Stimulated activated CD4-positive, alpha-beta T cell treated with anti-CD3 and anti-CD28 coated beads, Interleukin-4, amount 100 ng/mL, for 48 hours (primary cell): ENCODE data around the gene AKAP8L.
"Not testable (repeated sequence)": the region's sequence is repeated elsewhere in the genome, so short reads cannot be mapped to it uniquely, and the experiment has no call there.

Experiments used
- DNase-seq, 2 donors: peaks; one replicate each; pipeline ENCODE4 v3.0.0-alpha.2; 2020; ENCODE audit warnings: low read depth in 2 of 2

Gene AKAP8L

DNA sequence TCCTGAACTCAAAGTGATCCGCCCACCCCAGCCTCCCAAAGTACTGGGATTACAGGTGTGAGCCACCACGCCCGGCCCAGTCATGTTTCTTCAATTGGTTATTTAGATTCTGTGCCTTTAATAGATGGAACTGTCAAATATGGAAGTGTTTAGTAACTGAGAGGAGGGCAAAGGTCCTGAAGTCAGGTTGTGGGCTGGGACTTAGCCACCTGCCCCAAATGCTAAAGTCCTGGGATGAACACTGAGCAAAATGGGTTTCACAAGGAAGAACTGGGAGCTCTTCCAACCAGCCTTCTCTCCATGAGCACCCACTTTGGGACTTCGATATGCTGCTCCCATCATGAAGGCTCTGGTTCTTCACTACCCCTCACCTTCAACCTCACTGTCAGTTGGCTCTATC, 60.9 kb downstream of the AKAP8L start:
- DNase-seq: no peak

- DNase-seq: no peak
Observed at GRCh38 chr19:15354566-15355296, 64.1 kb downstream of the AKAP8L start.

- DNase-seq: no peak
Observed at GRCh38 chr19:15353908-15354307, 64.9 kb downstream of the AKAP8L start.

DNA sequence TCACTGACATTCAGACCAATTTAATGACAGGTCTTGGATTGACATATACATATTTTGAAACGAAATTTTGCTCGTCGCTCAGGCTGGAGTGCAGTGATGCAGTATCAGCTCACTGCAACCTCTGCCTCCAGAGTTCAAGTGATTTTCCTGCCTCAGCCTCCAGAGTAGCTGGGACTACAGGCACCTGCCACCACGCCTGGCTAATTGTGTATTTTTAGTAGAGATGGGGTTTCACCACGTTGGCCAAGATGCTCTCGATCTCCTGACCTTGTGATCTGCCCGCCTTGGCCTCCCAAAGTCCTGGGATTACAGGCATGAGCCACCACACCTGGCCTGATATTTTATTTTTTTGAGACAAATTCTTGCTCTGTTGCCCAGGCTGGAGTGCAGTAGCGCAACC, 66.3 kb downstream of the AKAP8L start:
- DNase-seq: not testable (repeated sequence)

DNA sequence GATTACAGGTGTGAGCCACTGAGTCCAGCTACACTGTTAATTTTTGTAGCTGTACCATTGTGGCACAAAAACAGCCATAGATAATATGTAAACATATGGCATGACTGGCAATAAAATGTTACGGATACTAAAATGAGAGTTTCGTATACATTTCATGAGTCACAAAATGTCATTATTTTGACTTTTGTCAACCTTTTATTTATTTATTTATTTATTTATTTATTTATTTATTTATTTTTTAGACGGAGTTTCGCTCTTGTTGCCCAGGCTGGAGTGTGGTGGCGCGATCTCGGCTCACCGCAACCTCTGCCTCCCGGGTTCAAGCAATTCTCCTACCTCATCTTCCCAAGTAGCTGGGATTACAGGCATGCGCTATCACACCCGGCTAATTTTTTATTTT, 77.5 kb downstream of the AKAP8L start:
- DNase-seq: not testable (repeated sequence)

DNA sequence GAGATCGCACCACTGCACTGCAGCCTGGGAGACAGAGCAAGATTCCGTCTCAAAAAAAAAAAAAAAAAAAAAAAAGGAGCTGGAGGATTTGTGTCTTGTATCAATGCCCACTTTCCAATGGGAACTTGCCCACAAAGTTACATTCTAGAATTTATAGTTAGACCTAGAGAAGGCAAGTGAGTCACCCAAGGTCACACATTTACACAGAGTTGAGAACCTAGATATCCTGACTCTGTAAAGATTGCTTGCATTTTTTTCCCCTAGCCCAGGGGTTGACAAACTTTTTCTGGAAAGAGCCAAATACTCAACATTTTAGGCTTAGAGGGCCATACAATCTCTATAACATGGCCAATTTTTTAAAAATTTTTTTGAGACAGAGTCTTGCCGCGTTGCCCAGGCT, 78.7 kb downstream of the AKAP8L start:
- DNase-seq: no peak

GRCh38 chr19:15337202-15337601, 81.6 kb downstream of the AKAP8L start:
- DNase-seq: no peak

DNA sequence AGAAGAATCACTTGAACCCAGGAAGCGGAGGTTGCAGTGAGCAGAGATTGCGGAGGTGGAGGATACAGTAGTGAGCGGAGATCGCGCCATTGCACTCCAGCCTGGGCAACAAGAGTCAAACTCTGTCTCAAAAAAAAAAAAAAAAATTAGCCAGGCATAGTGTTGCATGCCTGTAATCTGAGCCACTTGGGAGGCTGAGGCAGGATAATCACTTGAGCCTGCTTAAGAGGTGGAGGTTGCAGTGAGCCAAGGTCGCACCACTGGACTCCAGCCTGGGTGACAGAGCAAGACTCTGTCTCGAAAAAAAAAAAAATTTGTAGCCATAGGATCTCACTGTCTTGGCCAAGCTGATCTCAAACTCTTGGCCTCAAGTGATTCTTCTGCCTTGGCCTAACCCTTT, 82.8 kb downstream of the AKAP8L start:
- DNase-seq: not testable (repeated sequence)

GRCh38 chr19:15332311-15332996, 86.3 kb downstream of the AKAP8L start, which contains the start of gene BRD4:
BRD4 (minus strand) TSS chr19:15332539; CDS start chr19:15273099, 59,440 bp downstream.
- peak; percentile 69 to 72 for DNase-seq

- DNase-seq: peak; percentile 46 to 47
Observed at GRCh38 chr19:15331419-15332310, 87.1 kb downstream of the AKAP8L start.

DNA sequence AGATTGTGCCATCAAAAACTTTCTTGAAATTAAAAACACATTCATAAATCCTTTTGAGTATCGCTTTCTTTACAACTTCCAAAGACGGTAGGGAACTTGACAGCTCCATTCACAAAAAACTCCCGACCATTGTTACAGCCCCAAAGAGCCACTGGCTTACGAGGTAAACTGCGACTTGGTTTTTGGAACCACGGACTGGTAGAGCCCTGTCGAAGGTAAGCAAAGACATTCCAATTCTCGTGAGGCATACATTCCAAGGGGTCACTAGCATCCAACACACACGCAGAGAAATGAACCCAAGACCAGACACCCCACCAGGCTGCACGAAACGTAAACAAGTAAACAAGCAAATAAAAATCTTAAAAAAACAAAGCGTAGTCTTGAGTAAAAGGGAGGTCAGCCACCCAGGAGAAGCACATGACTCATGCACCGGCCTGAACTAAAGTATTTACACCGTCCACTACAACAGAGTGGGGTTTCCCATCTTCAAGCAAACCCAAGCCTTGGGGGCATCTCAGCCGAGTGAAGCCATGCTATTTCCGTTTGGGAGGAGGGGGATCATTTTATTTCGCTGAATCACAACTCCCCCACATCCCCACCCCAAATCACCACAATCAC, 87.9 kb downstream of the AKAP8L start:
- DNase-seq: no peak
